Measurements from ENCODE around the gene XXYLT1.
"Not testable (repeated sequence)": the region's sequence is repeated elsewhere in the genome, so short reads cannot be mapped to it uniquely, and the experiment has no call there.

XXYLT1 gene

DNA sequence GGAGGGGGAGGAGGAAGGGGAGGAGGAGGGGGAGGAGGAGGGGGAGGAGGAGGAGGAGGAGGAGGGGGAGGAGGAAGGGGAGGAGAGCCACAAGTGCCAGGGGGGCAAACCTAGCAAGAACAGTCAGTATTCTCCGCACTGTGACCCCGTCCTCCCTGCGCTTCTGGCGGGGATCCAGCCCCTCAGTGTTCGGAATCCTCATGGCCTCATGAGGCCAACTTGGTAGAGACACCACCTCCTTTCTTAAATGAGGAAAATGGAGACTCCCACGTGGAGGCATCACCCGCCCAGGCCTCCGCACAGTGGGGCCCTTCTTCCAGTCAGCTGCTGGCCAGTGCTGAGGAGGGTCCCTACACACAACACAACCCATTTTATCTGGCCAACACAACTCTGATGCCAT, 163.4 kb downstream of the XXYLT1 start:
- no peak overlapping the region for H3K27ac ChIP-seq (ENCODE audit: poor library complexity, severe bottlenecking)
- no peaks in the 10 kb centered on the region for H3K9me3 ChIP-seq (ENCODE audit: severe bottlenecking)
- no peaks in the 10 kb centered on the region for H3K27me3 ChIP-seq (ENCODE audit: insufficient read depth, poor library complexity, severe bottlenecking)
- ATAC-seq (ENCODE audit: low read depth) (no peak), DNase-seq (ENCODE audit: low spot score) (no peak)
- no peaks in the 10 kb centered on the region for H3K36me3 ChIP-seq (ENCODE audit: low read depth)
- H3K4me3 ChIP-seq (ENCODE audit: severe bottlenecking) = no peak overlapping the region
- peaks cover 9% of the 10 kb centered on the region for H3K4me1 ChIP-seq (ENCODE audit: insufficient read depth, poor library complexity, severe bottlenecking)
- TF ChIP-seq, protein P1, sequence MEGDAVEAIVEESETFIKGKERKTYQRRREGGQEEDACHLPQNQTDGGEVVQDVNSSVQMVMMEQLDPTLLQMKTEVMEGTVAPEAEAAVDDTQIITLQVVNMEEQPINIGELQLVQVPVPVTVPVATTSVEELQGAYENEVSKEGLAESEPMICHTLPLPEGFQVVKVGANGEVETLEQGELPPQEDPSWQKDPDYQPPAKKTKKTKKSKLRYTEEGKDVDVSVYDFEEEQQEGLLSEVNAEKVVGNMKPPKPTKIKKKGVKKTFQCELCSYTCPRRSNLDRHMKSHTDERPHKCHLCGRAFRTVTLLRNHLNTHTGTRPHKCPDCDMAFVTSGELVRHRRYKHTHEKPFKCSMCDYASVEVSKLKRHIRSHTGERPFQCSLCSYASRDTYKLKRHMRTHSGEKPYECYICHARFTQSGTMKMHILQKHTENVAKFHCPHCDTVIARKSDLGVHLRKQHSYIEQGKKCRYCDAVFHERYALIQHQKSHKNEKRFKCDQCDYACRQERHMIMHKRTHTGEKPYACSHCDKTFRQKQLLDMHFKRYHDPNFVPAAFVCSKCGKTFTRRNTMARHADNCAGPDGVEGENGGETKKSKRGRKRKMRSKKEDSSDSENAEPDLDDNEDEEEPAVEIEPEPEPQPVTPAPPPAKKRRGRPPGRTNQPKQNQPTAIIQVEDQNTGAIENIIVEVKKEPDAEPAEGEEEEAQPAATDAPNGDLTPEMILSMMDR (IDR thresholded peaks at IDR 0.05; ENCODE audit: poor library complexity, severe bottlenecking) = no peak

DNA sequence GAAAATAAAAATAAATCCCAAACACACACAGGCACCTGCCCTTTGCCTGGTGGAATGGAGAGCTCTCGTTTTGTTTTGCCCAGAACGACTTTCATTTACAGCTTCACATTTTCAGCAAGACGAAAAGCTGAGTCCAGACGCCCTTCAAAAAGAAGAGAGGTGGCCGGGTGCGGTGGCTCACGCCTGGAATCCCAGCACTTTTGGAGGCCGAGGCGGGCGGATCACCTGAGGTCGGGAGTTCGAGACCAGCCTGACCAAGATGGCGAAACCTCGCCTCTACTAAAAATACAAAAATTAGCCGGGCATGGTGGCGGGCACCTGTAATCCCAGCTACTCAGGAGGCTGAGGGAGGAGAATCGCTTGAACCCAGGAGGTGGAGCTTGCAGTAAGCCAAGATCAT, 163.9 kb downstream of the XXYLT1 start:
- not testable (repeated sequence) for ATAC-seq (ENCODE audit: low read depth); H3K27ac ChIP-seq (ENCODE audit: poor library complexity, severe bottlenecking); H3K9me3 ChIP-seq (ENCODE audit: severe bottlenecking); H3K4me3 ChIP-seq (ENCODE audit: severe bottlenecking); H3K36me3 ChIP-seq (ENCODE audit: low read depth); DNase-seq (ENCODE audit: low spot score); H3K27me3 ChIP-seq (ENCODE audit: insufficient read depth, poor library complexity, severe bottlenecking)
- peaks cover 14% of the 10 kb centered on the region for H3K4me1 ChIP-seq (ENCODE audit: insufficient read depth, poor library complexity, severe bottlenecking)

DNA sequence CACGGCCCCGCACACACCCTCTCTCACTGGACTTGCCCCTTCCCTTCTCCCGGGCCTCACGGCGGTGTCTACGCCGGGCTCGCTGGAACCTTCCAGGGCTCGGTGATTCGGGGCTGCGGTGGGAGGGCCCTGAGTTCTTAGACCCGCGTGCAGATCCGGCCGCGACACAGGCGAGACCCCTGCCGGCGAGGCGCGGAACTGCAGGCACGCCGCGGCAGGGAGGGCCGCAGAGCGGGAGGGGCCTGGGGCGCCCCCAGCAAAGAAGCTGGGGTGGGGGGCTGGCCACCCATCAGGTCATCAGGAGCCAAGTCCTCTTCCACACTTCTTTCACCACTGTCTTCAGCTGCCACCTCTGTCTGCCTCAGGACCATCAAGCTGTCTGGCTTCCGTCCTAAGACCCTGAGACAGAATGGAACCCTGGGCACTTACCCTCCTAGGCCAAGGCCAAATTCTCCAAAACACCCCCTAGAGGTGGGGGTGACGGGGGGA, 164.5 kb downstream of the XXYLT1 start:
- no peak overlapping the region for H3K27ac ChIP-seq (ENCODE audit: poor library complexity, severe bottlenecking)
- no peaks in the 10 kb centered on the region for H3K27me3 ChIP-seq (ENCODE audit: insufficient read depth, poor library complexity, severe bottlenecking)
- H3K36me3 ChIP-seq (ENCODE audit: low read depth) = no peaks in the 10 kb centered on the region
- no peak overlapping the region for H3K4me3 ChIP-seq (ENCODE audit: severe bottlenecking)
- DNase-seq (ENCODE audit: low spot score) (no peak), ATAC-seq (ENCODE audit: low read depth) (peak; percentile 62)
- TF ChIP-seq, protein P1 (IDR thresholded peaks at IDR 0.05; ENCODE audit: poor library complexity, severe bottlenecking) = peak; percentile 98
- no peaks in the 10 kb centered on the region for H3K9me3 ChIP-seq (ENCODE audit: severe bottlenecking)
- H3K4me1 ChIP-seq (ENCODE audit: insufficient read depth, poor library complexity, severe bottlenecking) = peaks cover 17% of the 10 kb centered on the region

DNA sequence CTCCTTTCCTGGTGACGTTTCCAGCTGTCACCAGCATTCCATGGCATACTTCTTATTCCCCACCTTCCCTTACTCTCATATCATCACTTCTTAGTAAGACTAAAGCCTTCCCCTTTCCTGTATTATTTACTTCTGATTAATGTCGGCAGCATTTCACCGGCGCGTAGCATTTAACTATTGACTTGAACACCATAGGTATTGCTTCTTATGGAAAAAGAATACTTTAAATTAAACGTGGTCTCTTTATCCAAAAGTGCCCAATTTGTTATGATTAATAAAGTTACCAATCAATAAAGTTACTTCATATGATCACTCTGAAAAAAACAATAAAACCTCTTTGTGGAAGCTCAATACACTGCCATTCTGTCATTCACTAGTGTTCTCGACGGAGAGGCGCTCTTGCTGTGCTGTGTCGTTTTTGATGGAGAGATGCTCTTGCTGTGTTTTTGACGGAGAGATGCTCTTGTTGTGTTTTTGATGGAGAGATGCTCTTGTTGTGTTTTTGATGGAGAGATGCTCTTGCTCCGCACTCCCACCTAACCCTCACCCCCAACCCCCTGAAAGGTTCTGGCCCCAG, 165.0 kb downstream of the XXYLT1 start:
- peaks cover 23% of the 10 kb centered on the region for H3K4me1 ChIP-seq (ENCODE audit: insufficient read depth, poor library complexity, severe bottlenecking)
- DNase-seq (ENCODE audit: low spot score) = no peak

DNA sequence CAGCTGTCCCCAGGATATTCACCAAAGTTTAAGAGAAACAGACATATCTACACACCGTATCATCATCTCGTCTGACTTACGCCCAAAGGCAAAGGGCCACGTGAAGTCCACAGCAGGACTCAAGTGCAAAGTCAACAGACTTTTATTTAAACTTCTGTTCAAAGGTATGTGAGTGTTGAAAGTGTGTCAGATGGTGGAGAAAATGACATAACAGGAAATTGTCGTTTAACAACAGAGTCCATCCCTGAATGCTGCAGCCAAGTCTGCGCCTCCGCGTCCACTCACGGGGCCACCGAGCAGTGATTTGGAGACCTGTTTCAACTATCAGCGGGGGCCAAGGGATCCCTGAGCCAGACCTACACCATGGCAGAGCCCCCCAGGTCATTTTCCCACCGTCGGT, 165.6 kb downstream of the XXYLT1 start:
- Histone ChIP-seq H3K4me1 (ENCODE audit: insufficient read depth, poor library complexity, severe bottlenecking) (peaks cover 26% of the 10 kb centered on the region), H3K27ac (ENCODE audit: poor library complexity, severe bottlenecking) (no peak overlapping the region), H3K9me3 (ENCODE audit: severe bottlenecking) (no peaks in the 10 kb centered on the region), H3K27me3 (ENCODE audit: insufficient read depth, poor library complexity, severe bottlenecking) (no peaks in the 10 kb centered on the region), H3K36me3 (ENCODE audit: low read depth) (no peaks in the 10 kb centered on the region), H3K4me3 (ENCODE audit: severe bottlenecking) (no peak overlapping the region)
- DNase-seq (ENCODE audit: low spot score) (no peak), ATAC-seq (ENCODE audit: low read depth) (no peak)
- TF ChIP-seq, protein P1 (IDR thresholded peaks at IDR 0.05; ENCODE audit: poor library complexity, severe bottlenecking) = no peak

More for the DNA sequence above, 165.0 kb downstream of the XXYLT1 start:
- TF ChIP-seq, protein P1 (IDR thresholded peaks at IDR 0.05; ENCODE audit: poor library complexity, severe bottlenecking) = no peak
- H3K4me3 ChIP-seq (ENCODE audit: severe bottlenecking) = no peak overlapping the region
- H3K36me3 ChIP-seq (ENCODE audit: low read depth) = no peaks in the 10 kb centered on the region
- no peak for ATAC-seq (ENCODE audit: low read depth)
- H3K9me3 ChIP-seq (ENCODE audit: severe bottlenecking) = no peaks in the 10 kb centered on the region
- no peaks in the 10 kb centered on the region for H3K27me3 ChIP-seq (ENCODE audit: insufficient read depth, poor library complexity, severe bottlenecking)
- no peak overlapping the region for H3K27ac ChIP-seq (ENCODE audit: poor library complexity, severe bottlenecking)

All from RWPE2 (cell line).